ENCODE data around the gene INSYN2B. TPM values are rescaled to one million over a fixed set of nuclear protein-coding genes. Genes with fewer than 3 reads are reported as not detected.

Gene INSYN2B
- total RNA-seq, 1 donor from 2014 or later = 1.5 TPM

DNA sequence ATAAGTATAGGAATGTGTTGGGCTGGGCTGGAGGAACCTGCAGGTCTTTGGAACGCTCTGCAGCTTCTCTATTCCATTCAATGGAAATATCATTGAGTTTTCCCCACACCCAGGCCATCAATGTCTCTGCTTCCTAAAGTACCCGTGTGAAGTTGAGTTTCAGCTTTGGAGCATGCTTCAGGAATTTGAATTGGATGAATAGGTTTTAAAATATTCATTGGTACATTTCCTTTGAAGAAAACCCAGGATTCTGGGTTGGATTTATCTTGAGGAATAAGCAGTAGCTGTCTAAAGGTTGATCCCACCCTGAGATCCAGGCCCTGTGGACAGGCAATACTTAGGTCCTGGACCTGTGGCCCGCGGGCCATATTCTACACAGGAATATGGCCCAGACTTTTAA lies 37.3 kb downstream of the INSYN2B start:
- peaks cover 19% of the 10 kb centered on the region for H3K4me1 Mint-ChIP-seq (ENCODE audit: unreplicated experiment)
- H3K27ac Mint-ChIP-seq = no peak overlapping the region
- TF ChIP-seq, protein P1, sequence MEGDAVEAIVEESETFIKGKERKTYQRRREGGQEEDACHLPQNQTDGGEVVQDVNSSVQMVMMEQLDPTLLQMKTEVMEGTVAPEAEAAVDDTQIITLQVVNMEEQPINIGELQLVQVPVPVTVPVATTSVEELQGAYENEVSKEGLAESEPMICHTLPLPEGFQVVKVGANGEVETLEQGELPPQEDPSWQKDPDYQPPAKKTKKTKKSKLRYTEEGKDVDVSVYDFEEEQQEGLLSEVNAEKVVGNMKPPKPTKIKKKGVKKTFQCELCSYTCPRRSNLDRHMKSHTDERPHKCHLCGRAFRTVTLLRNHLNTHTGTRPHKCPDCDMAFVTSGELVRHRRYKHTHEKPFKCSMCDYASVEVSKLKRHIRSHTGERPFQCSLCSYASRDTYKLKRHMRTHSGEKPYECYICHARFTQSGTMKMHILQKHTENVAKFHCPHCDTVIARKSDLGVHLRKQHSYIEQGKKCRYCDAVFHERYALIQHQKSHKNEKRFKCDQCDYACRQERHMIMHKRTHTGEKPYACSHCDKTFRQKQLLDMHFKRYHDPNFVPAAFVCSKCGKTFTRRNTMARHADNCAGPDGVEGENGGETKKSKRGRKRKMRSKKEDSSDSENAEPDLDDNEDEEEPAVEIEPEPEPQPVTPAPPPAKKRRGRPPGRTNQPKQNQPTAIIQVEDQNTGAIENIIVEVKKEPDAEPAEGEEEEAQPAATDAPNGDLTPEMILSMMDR (conservative IDR thresholded peaks at IDR 0.05) = no peak
- no peak for DNase-seq (ENCODE audit: extremely low spot score, unreplicated experiment)
- H3K27me3 Mint-ChIP-seq = peaks cover 4% of the 10 kb centered on the region
- no peaks in the 10 kb centered on the region for H3K9me3 Mint-ChIP-seq
- no peak overlapping the region for H3K4me3 Mint-ChIP-seq
- no peaks in the 10 kb centered on the region for H3K36me3 Mint-ChIP-seq

DNA sequence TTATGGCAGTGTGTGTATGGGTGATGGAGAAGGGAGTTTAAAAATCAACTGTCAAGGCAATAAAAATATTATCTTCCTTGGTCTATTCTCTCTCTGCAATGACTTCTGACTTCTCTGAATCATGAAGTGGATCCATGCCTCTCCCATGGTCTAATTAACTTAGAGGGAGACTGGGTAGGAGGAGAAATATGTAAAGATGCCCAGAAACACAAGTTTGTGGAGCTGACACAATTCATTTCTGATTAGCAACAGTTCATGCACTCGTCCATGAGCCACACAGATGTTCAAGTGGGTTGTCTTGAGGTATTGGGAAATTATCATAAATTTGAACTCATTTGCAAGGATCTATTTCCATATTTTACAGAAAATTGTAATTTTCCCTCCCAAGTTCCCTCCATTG lies 38.1 kb downstream of the INSYN2B start:
- H3K27me3 Mint-ChIP-seq = peaks cover 4% of the 10 kb centered on the region
- H3K9me3 Mint-ChIP-seq = no peaks in the 10 kb centered on the region
- H3K4me3 Mint-ChIP-seq = no peak overlapping the region
- TF ChIP-seq, protein P1 (conservative IDR thresholded peaks at IDR 0.05) = no peak
- no peak for DNase-seq (ENCODE audit: extremely low spot score, unreplicated experiment)
- no peak overlapping the region for H3K27ac Mint-ChIP-seq
- H3K36me3 Mint-ChIP-seq = no peaks in the 10 kb centered on the region
- H3K4me1 Mint-ChIP-seq (ENCODE audit: unreplicated experiment) = peaks cover 19% of the 10 kb centered on the region

DNA sequence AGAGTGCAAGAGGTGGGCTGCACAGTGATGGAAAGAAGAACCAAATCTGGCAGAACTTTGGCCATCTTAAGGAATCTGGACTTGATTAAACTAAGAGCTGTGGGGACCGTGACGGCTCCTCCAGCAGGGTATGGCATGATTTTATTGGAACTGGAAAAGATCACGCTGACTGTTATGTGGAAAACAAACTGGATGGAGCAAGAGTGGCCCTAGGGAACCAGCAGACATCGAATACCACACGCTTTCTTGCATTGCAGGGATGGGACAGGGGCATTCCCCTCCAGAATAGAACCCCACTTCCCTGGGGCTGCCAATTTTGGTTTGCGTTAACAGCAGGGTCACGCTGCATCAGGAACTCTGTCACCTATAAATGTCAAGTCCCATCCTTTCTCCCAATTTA lies 38.8 kb downstream of the INSYN2B start:
- Mint-ChIP-seq H3K36me3 (no peaks in the 10 kb centered on the region), H3K27ac (no peak overlapping the region), H3K27me3 (peaks cover 4% of the 10 kb centered on the region), H3K4me3 (no peak overlapping the region), H3K4me1 (ENCODE audit: unreplicated experiment) (peaks cover 13% of the 10 kb centered on the region), H3K9me3 (no peaks in the 10 kb centered on the region)
- TF ChIP-seq, protein P1 (conservative IDR thresholded peaks at IDR 0.05) = no peak
- DNase-seq (ENCODE audit: extremely low spot score, unreplicated experiment) = no peak

DNA sequence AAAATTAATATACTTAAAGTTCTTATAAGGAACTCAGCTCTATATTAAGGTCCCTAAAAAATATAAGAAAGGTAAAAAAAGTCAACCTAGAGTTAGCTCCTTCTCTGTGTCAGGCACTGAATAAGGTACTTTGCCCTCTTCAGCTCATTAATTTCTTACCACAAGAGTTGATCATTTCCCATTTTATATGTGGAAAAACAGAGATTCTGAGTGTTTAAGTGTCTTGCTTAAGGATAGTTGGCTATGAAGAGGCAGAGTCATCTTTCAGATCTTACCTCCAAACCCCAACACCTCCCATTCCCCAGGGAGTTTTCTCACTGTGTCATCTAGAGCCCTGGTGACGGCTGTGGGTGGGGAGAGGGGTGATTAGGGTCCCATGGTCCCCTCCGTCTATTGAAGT lies 40.6 kb downstream of the INSYN2B start:
- Mint-ChIP-seq H3K27me3 (peaks cover 2% of the 10 kb centered on the region), H3K36me3 (no peaks in the 10 kb centered on the region), H3K9me3 (no peaks in the 10 kb centered on the region), H3K4me1 (ENCODE audit: unreplicated experiment) (no peaks in the 10 kb centered on the region), H3K4me3 (no peak overlapping the region), H3K27ac (no peak overlapping the region)
- no peak for DNase-seq (ENCODE audit: extremely low spot score, unreplicated experiment)
- TF ChIP-seq, protein P1 (conservative IDR thresholded peaks at IDR 0.05) = no peak

DNA sequence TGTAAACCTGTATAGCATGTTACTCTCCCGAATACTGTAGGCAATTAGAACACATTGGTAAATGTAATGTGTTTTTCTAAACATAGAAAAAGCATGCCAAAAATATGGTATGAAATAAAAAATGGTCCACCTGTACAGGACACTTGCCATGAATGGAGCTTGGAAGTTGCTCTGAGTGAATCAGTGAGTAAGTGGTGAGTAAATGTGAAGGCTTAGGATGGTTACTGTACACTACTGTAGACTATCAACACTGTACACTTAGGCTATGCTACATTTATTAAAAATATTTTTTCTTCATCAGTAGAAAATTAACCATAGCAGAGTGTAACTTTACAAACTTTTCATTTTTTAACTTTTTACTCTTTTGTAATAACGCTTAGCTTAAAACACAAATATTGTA lies 41.9 kb downstream of the INSYN2B start:
- TF ChIP-seq, protein P1 (conservative IDR thresholded peaks at IDR 0.05) = no peak
- Mint-ChIP-seq H3K36me3 (no peaks in the 10 kb centered on the region), H3K9me3 (no peaks in the 10 kb centered on the region), H3K27me3 (peaks cover 6% of the 10 kb centered on the region), H3K27ac (no peak overlapping the region), H3K4me3 (no peak overlapping the region), H3K4me1 (ENCODE audit: unreplicated experiment) (no peaks in the 10 kb centered on the region)
- no peak for DNase-seq (ENCODE audit: extremely low spot score, unreplicated experiment)

DNA sequence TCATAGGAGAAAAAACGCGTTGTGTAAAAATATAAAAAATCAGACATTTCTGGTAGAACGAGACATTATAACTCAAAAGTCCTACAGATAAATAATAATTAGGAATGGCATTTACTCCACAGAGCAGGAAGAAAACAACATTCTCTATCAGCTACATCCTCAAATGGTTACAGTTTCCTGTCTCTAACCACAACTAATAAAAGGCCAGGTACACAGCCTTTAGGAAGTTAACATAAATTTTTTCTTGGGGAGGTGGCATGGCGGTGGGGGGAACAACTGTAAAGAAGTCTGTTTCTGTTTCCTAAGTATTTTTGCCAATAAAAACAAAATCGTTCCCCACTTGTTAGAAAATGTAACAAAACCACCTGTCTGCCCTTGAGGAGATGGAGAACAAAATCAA lies 44.5 kb downstream of the INSYN2B start:
- H3K9me3 Mint-ChIP-seq = no peaks in the 10 kb centered on the region
- no peak overlapping the region for H3K27ac Mint-ChIP-seq
- H3K27me3 Mint-ChIP-seq = peaks cover 19% of the 10 kb centered on the region
- no peak overlapping the region for H3K4me3 Mint-ChIP-seq
- H3K36me3 Mint-ChIP-seq = no peaks in the 10 kb centered on the region
- no peak for DNase-seq (ENCODE audit: extremely low spot score, unreplicated experiment)
- H3K4me1 Mint-ChIP-seq (ENCODE audit: unreplicated experiment) = no peaks in the 10 kb centered on the region
- TF ChIP-seq, protein P1 (conservative IDR thresholded peaks at IDR 0.05) = no peak
